ENCODE results near the gene DOCK4.
"Not testable (repeated sequence)": the region's sequence is repeated elsewhere in the genome, so short reads cannot be mapped to it uniquely, and the experiment has no call there.

DOCK4 gene

DNA sequence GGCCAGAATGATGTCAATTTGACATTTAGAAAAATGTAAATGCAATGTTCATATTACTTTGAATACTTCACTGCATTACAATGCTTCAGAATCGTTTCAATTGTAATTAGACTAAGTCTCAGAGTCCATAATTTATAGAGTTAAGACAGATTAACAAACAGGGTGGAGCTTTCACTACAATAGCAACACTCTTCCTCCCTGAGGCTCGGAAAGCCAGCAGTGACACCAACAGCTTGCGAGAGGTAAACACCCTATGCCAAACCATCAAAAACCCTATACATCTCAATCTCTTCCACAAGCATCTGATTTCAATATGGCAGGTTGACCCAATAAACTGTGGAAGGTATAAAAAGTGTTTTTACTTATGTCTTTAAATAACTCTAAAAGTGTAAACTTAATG lies 72.2 kb downstream of the DOCK4 start:
- DNase-seq (ENCODE audit: low spot score) (no peak), FAIRE-seq (no peak)

- FAIRE-seq, result no peak
- no peak for DNase-seq (ENCODE audit: low spot score)
These were observed 72.9 kb downstream of the DOCK4 start for GRCh38 chr7:112133328-112133727.

GRCh38 chr7:112132051-112132694 lies 74.0 kb downstream of the DOCK4 start:
- no peak for FAIRE-seq

DNA sequence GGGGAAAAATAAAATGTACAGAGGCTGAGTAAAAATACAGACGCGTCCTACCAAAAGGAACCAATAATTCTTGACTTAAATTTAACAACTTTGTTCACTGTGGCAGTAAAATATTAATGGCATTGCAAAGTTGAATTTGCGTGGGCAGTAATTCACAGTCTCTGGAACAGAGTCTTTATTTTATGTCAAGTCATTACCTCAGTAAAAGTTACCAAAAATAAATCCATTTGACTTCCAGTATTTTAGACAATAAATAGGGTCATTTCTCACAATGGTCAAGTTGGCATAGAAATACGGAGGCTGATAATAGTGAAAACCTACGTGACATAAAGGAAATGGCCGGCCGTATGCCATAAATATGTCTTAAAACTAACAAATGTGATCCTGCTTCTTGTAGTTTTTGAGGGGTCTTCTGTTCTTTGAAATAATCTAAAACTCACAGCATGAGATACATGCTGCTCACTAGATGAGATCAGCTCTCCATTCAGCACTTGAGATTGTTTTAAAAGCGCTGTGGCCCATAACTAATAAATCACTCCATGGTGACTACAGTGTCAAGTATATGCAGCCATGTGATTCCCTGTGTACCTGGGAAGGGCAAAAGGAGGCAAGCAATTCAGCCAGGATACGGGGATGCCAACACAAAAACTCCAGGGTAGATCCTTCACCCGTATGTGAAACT lies 75.3 kb downstream of the DOCK4 start:
- DNase-seq (ENCODE audit: low spot score) (no peak), FAIRE-seq (no peak)

More at GRCh38 chr7:112132051-112132694, 74.0 kb downstream of the DOCK4 start:
- DNase-seq (ENCODE audit: low spot score), result no peak

DNA sequence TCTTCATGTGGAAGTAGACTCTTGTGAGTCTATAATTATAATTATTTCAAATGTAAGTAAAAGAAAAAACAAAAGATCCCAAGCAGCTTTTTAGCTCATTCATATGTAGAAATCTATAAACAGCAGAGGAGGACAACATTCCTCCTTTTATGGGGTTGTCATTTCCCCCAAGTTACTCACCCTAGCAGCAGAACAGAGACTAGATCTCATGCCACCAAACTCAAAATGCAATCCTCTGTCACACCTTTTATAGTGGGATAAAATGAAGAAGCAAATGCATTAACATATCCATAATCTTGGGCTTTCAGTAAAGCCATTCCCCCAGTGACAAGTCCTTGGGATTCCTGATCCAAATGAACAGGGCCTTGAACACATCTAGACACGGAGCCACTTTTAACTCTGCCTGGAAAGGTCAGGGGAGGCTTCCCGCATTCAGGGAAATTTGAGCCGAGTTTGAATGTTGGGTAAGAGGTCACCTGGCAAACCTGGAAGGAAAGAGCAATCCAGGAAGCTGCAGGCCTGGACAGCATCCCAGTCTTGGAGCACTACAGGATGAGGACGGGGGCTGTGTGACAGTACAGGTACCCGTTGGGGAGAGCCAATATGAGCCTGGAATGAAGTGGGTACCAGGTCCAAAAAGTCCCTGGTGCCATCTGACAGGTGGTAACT lies 76.4 kb downstream of the DOCK4 start:
- DNase-seq (ENCODE audit: low spot score), result no peak
- no peak for FAIRE-seq

GRCh38 chr7:112128461-112129425 lies 77.5 kb downstream of the DOCK4 start:
- DNase-seq (ENCODE audit: low spot score); FAIRE-seq: not testable (repeated sequence)

GRCh38 chr7:112128041-112128440 lies 78.2 kb downstream of the DOCK4 start:
- not testable (repeated sequence) for DNase-seq (ENCODE audit: low spot score); FAIRE-seq

DNA sequence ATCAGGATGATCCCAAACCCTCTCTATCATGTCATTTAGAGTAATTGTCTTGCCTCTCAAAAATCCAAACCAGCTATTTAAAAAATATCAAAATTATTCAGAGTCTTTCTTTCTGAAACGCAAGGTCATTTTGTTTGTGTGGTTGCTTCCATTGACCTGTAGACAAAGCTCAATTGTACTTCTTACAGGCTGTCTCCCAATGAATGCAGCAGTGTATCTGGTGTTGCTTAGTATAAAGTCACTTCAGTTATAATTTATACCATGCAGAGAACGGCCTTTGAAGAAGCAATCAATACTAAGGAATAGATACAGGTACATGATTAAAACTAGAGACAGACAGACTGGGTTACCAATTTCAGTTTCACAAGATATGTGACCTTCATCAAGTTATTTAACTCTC lies 80.9 kb downstream of the DOCK4 start:
- no peak for DNase-seq (ENCODE audit: low spot score)
- no peak for FAIRE-seq

DNA sequence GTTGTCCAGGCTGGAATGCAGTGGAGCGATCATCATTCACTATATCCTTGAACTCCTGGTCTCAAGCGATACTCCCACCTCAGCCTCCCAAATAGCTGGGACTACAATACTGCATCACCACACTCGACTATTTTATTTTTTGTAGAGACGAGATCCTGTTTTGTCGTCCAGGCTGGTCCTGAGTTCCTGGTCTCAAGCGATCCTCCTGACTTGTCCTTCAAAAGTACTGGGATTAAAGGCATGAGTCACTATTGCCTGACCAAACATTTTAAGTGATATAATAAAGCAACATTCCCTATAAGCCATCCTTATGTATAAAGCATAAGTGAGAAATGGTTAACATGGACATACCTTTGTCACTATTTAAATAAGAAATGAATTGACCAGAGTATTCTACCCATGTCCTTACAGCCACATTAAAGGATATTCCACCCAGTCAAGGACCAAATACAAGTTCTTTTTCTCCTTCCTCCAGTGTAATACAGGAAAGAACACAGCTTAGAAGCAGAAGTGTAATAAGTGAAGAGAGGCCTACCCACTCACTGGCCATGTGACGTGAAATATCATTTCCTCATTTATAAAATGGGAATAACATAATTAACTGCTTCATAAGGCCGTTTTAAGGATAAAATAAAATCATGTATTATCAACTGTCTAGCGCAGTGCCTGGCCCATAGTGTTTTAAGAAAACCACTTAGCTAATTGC lies 82.0 kb downstream of the DOCK4 start:
- no peak for FAIRE-seq
- DNase-seq (ENCODE audit: low spot score), result no peak

- no peak for FAIRE-seq
- DNase-seq (ENCODE audit: low spot score), result no peak
These were observed 83.4 kb downstream of the DOCK4 start for GRCh38 chr7:112122798-112123197.

- no peak for DNase-seq (ENCODE audit: low spot score)
- no peak for FAIRE-seq
These were observed 84.1 kb downstream of the DOCK4 start for GRCh38 chr7:112122144-112122543.

DNA sequence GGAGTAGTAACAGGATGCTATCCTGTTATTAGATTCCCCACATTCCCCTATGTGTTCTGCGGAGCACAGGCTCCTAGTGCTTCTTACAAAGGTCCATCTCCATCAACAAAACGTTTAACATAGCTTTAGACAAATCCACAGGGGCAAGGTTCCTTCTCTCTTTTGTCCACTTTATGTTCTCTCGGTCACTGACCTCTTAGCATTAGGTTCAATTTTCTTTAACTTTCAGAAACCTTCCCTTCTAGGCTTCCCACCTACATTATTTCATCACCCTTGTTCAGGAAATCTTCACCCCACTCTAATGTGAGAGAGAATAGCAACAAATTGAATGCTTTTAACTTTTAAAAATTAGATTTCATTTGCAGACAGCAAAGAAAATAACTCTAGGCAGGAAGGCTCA lies 84.9 kb downstream of the DOCK4 start:
- FAIRE-seq, result no peak
- no peak for DNase-seq (ENCODE audit: low spot score)

- no peak for DNase-seq (ENCODE audit: low spot score)
These were observed 85.4 kb downstream of the DOCK4 start for GRCh38 chr7:112120696-112121217.

GRCh38 chr7:112118581-112119566 lies 87.3 kb downstream of the DOCK4 start:
- no peak for FAIRE-seq
- no peak for DNase-seq (ENCODE audit: low spot score)

More at GRCh38 chr7:112120696-112121217, 85.4 kb downstream of the DOCK4 start:
- no peak for FAIRE-seq

GRCh38 chr7:112116894-112117293 lies 89.3 kb downstream of the DOCK4 start:
- DNase-seq (ENCODE audit: low spot score) (no peak), FAIRE-seq (no peak)

DNA sequence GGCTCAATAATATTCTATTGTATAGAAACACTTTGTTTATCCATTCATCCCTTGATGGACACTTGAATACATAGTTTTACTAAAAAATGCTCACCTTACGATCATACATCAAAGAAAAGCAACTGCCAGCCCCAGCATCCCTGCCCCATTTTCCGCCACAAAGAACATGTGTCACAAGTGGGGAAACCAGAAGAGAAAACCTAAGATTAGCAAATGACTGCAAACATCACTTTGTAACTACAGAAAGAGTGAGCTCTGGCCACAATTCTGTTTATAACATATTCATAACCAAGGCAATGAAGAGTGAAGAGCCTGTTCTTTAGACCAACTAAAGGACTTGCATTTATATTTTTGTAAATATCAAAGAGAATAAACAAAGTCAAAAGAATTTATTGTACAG lies 89.8 kb downstream of the DOCK4 start:
- DNase-seq (ENCODE audit: low spot score), result no peak
- FAIRE-seq, result no peak

GRCh38 chr7:112115880-112116279 lies 90.3 kb downstream of the DOCK4 start:
- FAIRE-seq, result no peak

DNA sequence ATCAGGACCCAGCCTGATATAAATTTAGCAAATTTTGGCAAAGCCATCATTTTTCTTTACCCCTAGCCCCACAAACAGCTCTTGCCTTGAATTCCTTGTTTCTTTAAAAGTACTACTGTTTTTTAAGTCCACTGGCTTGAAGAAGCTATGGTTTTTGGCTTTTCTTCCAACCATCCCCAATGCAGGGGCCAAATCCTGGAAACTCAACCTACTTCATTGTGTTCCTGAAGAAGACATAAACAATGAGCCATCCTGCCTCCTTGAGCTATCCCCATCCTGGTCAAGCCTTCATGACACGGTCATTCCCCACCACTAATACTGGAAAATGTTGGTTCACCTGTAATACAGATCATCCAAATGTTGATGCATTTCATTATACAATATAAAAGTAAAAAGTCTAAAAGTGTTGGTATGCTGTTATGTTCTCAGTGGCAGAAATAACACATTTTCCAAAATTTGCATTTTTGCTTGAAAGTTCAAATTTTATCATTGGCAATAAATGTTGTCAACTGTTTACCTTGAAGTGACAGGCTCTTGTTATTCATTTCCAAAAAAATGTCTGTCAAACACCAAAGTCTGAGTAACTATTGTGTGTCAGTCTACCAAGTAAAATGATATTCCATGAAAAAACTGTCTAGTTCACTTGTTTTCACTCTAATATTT lies 92.2 kb downstream of the DOCK4 start:
- FAIRE-seq (no peak), DNase-seq (ENCODE audit: low spot score) (no peak)

More at GRCh38 chr7:112115880-112116279, 90.3 kb downstream of the DOCK4 start:
- no peak for DNase-seq (ENCODE audit: low spot score)

DNA sequence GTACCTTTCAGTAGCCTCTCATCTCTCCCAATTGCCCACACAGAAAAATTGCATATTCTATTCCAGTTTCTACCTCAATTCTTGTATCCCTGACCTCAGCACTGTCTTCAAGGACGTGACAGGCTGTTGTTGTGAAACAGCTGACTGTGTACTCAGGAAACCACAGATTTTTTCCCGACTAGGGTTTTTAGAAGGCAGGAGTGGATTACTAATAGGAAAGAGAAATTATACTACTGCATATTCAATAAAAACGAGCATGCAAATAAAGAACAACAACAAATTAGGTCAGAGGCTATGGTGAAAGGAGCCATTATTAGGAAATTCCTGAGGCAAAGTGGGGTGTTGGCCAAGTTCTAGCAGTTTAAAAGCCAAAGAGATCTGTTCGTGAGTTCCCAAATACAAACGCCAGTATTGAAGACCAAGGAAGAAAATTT lies 93.4 kb downstream of the DOCK4 start:
- DNase-seq (ENCODE audit: low spot score) (no peak), FAIRE-seq (no peak)

Measured in RCC 7860 (cell line).